ENCODE data around the gene SMCO3. TPM values are rescaled to one million over a fixed set of nuclear protein-coding genes. Genes with fewer than 3 reads are reported as not detected.

SMCO3 gene
- total RNA-seq (under 1 TPM in 7 of 9 donors, not detected in 2; 0.11 to 0.41 (median 0.27) TPM), polyA plus RNA-seq (under 1 TPM in 2 of 3 donors, not detected in 1; 0.20 to 0.24 TPM)
- long read RNA-seq, donor 1, partial matches to known transcripts = 5 of 13 reads
- long read RNA-seq, donor 1, other reads (novel, unspliced or antisense) = 8 of 13 reads
- long read RNA-seq, donor 2 = 0 reads
- long read RNA-seq, donor 3 = 0 reads
- long read RNA-seq, donor 4 = 0 reads
- long read RNA-seq, donor 5 = 0 reads
- long read RNA-seq, donor 6 = 0 reads
- long read RNA-seq, donor 7 = 0 reads
- long read RNA-seq, donor 8, partial matches to known transcripts = 8 of 8 reads
- long read RNA-seq, donor 8, other reads (novel, unspliced or antisense) = 0 of 8 reads
- long read RNA-seq, donor 9 = 0 reads
- long read RNA-seq, donor 10, partial matches to known transcripts = 5 of 5 reads
- long read RNA-seq, donor 10, other reads (novel, unspliced or antisense) = 0 of 5 reads

- Histone ChIP-seq H3K4me3 (no peak within 1 kb of the TSS), H3K36me3 (replicated peaks in 1 of 2) (no peaks in the 10 kb centered on the region), H3K27ac (no peak within 1 kb of the TSS)
Observed at GRCh38 chr12:14814014-14814413, at the start of gene SMCO3. Gene SMCO3 (minus strand): TSS chr12:14814182. CDS start chr12:14806680, 7,502 bp downstream.

GRCh38 chr12:14860490-14860889, 46.5 kb upstream of the SMCO3 start:
- no peak overlapping the region for H3K27ac ChIP-seq
- no peaks in the 10 kb centered on the region for H3K36me3 ChIP-seq (replicated peaks in 1 of 2)
- DNase-seq = no peak
- intact Hi-C loops (cut with DNase I) = no loop called here
- H3K4me1 ChIP-seq (replicated peaks in 1 of 2) = no peaks in the 10 kb centered on the region
- H3K9me3 ChIP-seq (replicated peaks in 1 of 3) = peaks cover 0 to 6% (median 0%) of the 10 kb centered on the region in 3 donors
- no peaks in the 10 kb centered on the region for H3K27me3 ChIP-seq
- TF ChIP-seq CTCF (IDR thresholded peaks at IDR 0.05) (no peak), POLR2A (IDR thresholded peaks at IDR 0.05) (no peak)
- no peak overlapping the region for H3K4me3 ChIP-seq

More at GRCh38 chr12:14814014-14814413, at the start of gene SMCO3:
- Histone ChIP-seq H3K27me3 (no peaks in the 10 kb centered on the region), H3K9me3 (replicated peaks in 1 of 3) (no peaks in the 10 kb centered on the region), H3K4me1 (replicated peaks in 1 of 2) (no peaks in the 10 kb centered on the region)
- TF ChIP-seq POLR2A (IDR thresholded peaks at IDR 0.05) = no peak
- no peak for TF ChIP-seq CTCF (IDR thresholded peaks at IDR 0.05)
- WGBS, 4 donors = 81 to 89% (median 87%) methylated on average over 3 of the region's 3 CpGs
- intact Hi-C loops (cut with DNase I) = no loop called here
- no peak for DNase-seq

GRCh38 chr12:14858513-14858912, 44.5 kb upstream of the SMCO3 start:
- intact Hi-C loops (cut with DNase I) = no loop called here

More at GRCh38 chr12:14858513-14858912, 44.5 kb upstream of the SMCO3 start:
- no peak for DNase-seq
- H3K9me3 ChIP-seq (replicated peaks in 1 of 3) = peaks cover 0 to 6% (median 0%) of the 10 kb centered on the region in 3 donors
- no peak overlapping the region for H3K4me3 ChIP-seq
- 72 to 85% (median 77%) methylated on average over 1 of the region's 1 CpG for WGBS, 4 donors
- no peaks in the 10 kb centered on the region for H3K27me3 ChIP-seq
- peaks cover 0 to 8% of the 10 kb centered on the region in 2 donors for H3K4me1 ChIP-seq (replicated peaks in 1 of 2)
- TF ChIP-seq CTCF (IDR thresholded peaks at IDR 0.05) = no peak
- TF ChIP-seq POLR2A (IDR thresholded peaks at IDR 0.05) = no peak
- H3K36me3 ChIP-seq (replicated peaks in 1 of 2) = no peaks in the 10 kb centered on the region
- H3K27ac ChIP-seq = no peak overlapping the region
